PFSK-1 (cell line): ENCODE measurements around the gene MKLN1.

Experiments
- FOXP2 ChIP-seq: optimal IDR thresholded peaks from 2 replicates; pipeline ENCODE3; 2011; ENCODE audit warnings: borderline replicate concordance, control low read depth, inconsistent platforms; ENCODE audit not compliant: insufficient read depth; ENCODE audit errors: extremely low read length, extremely low read depth
- POLR2AphosphoS5 ChIP-seq: IDR thresholded peaks from 2 replicates; pipeline ENCODE4 v1.6.1; 2012; ENCODE audit warnings: low read depth, mild to moderate bottlenecking, control low read depth, low read length, moderate library complexity
- REST ChIP-seq, 2 experiments: IDR thresholded peaks; 2 replicates each; pipeline versions ENCODE4 v1.6.1 to v1.8.0; 2011 to 2012; ENCODE audit warnings: low read depth in 2 of 2, low read length in 2 of 2, control low read depth in 1 of 2, inconsistent platforms in 1 of 2, mild to moderate bottlenecking in 1 of 2, moderate library complexity in 1 of 2; ENCODE audit not compliant: insufficient read depth in 1 of 2
- SIN3A ChIP-seq: IDR thresholded peaks from 2 replicates; pipeline ENCODE4 v1.6.1; 2012; ENCODE audit warnings: mild to moderate bottlenecking, low read length, moderate library complexity, borderline replicate concordance; ENCODE audit not compliant: insufficient read depth
- TAF1 ChIP-seq: IDR thresholded peaks from 2 replicates; pipeline ENCODE4 v1.6.1; 2012; ENCODE audit warnings: low read length, control low read depth, borderline replicate concordance; ENCODE audit not compliant: insufficient read depth

MKLN1 gene

GRCh38 chr7:131289051-131289450 lies 38.6 kb upstream of the MKLN1 start:
- no peak for TF ChIP-seq FOXP2
- no peak for TF ChIP-seq REST (IDR thresholded peaks at IDR 0.05; ENCODE audit: insufficient read depth in 1 of 2, low read depth in 2 of 2, low read length in 2 of 2)
- TF ChIP-seq SIN3A = no peak
- no peak for TF ChIP-seq TAF1
- no peak for TF ChIP-seq POLR2AphosphoS5

GRCh38 chr7:131292141-131292905 lies 35.4 kb upstream of the MKLN1 start:
- TF ChIP-seq TAF1 (no peak), REST (IDR thresholded peaks at IDR 0.05; ENCODE audit: insufficient read depth in 1 of 2, low read depth in 2 of 2, low read length in 2 of 2) (no peak), POLR2AphosphoS5 (no peak), SIN3A (no peak), FOXP2 (no peak)

GRCh38 chr7:131293018-131293417 lies 34.7 kb upstream of the MKLN1 start:
- no peak for TF ChIP-seq FOXP2
- no peak for TF ChIP-seq POLR2AphosphoS5

GRCh38 chr7:131294553-131294952 lies 33.1 kb upstream of the MKLN1 start:
- no peak for TF ChIP-seq SIN3A
- no peak for TF ChIP-seq POLR2AphosphoS5
- no peak for TF ChIP-seq REST (IDR thresholded peaks at IDR 0.05; ENCODE audit: insufficient read depth in 1 of 2, low read depth in 2 of 2, low read length in 2 of 2)

GRCh38 chr7:131298608-131298992 lies 29.1 kb upstream of the MKLN1 start:
- no peak for TF ChIP-seq SIN3A
- no peak for TF ChIP-seq TAF1
- no peak for TF ChIP-seq POLR2AphosphoS5
- TF ChIP-seq REST (IDR thresholded peaks at IDR 0.05; ENCODE audit: insufficient read depth in 1 of 2, low read depth in 2 of 2, low read length in 2 of 2) = no peak
- TF ChIP-seq FOXP2 = no peak
